Loucy (cell line): ENCODE measurements around the gene PHC1.

Experiments used
- H2AFZ ChIP-seq: fragments of 200-600 bp; sonication (generic); 2 replicates; pipeline ENCODE4 v1.6.0; 2016; ENCODE audit warnings: antibody characterized with exemption, mild to moderate bottlenecking, low read length, moderate library complexity
- H3F3A ChIP-seq: fragments of 200-600 bp; 2 replicates; pipeline ENCODE4 v1.6.0; 2016; ENCODE audit warnings: antibody characterized with exemption, low read depth, mild to moderate bottlenecking
- H3K27me3 ChIP-seq: fragments of 200-600 bp; sonication (generic); 2 replicates; pipeline ENCODE4 v1.6.1; 2014; ENCODE audit warnings: low read length, mild to moderate bottlenecking; ENCODE audit not compliant: insufficient read depth, poor library complexity, severe bottlenecking
- H3K36me3 ChIP-seq: fragments of 200-600 bp; sonication (generic); 2 replicates; pipeline ENCODE4 v1.6.1; 2016; ENCODE audit warnings: low read length; ENCODE audit not compliant: insufficient read depth
- H3K4me1 ChIP-seq: fragments of 200-600 bp; sonication (generic); 2 replicates; pipeline ENCODE4 v1.5.1; 2014; ENCODE audit warnings: low read length, mild to moderate bottlenecking; ENCODE audit not compliant: insufficient read depth, poor library complexity, severe bottlenecking
- H3K4me2 ChIP-seq: fragments of 200-600 bp; sonication (generic); 2 replicates; pipeline ENCODE4 v1.6.0; 2014; ENCODE audit warnings: antibody characterized with exemption, low read length, low read depth, mild to moderate bottlenecking; ENCODE audit not compliant: poor library complexity, severe bottlenecking
- H3K4me3 ChIP-seq: fragments of 200-600 bp; sonication (generic); 2 replicates; pipeline ENCODE4 v1.5.1; 2014; ENCODE audit warnings: low read length, mild to moderate bottlenecking, mixed read lengths; ENCODE audit not compliant: poor library complexity, severe bottlenecking
- H3K79me2 ChIP-seq: fragments of 200-600 bp; sonication (generic); 2 replicates; pipeline ENCODE4 v1.6.1; 2014; ENCODE audit warnings: low read length; ENCODE audit not compliant: insufficient read depth
- H3K9ac ChIP-seq: fragments of 200-600 bp; sonication (generic); 2 replicates; pipeline ENCODE4 v1.6.0; 2014; ENCODE audit warnings: mild to moderate bottlenecking, low read depth, low read length, moderate library complexity; ENCODE audit not compliant: poor library complexity, severe bottlenecking
- H3K9me2 ChIP-seq: fragments of 200-600 bp; sonication (generic); replicated peaks from 2 replicates; pipeline ENCODE4 v1.6.1; 2016; ENCODE audit warnings: low read depth, low read length, mixed read lengths
- H3K9me3 ChIP-seq: fragments of 200-600 bp; sonication (generic); 2 replicates; pipeline ENCODE4 v1.6.1; 2014; ENCODE audit warnings: mild to moderate bottlenecking, antibody characterized with exemption, low read length, low read depth; ENCODE audit not compliant: insufficient read depth
- H4K20me1 ChIP-seq: fragments of 200-600 bp; sonication (generic); 2 replicates; pipeline ENCODE4 v1.6.0; 2014; ENCODE audit warnings: antibody characterized with exemption, low read length, mild to moderate bottlenecking; ENCODE audit not compliant: insufficient read depth, poor library complexity, severe bottlenecking
- EZH2phosphoT487 ChIP-seq: fragments of 200-600 bp; IDR thresholded peaks from 2 replicates; pipeline ENCODE4 v1.6.1; 2018; ENCODE audit warnings: antibody characterized with exemption, mild to moderate bottlenecking, moderate library complexity, borderline replicate concordance
- TF ChIP-seq, protein P1 (sequence below): fragments of 200-600 bp; sonication (generic); conservative IDR thresholded peaks from 2 replicates; pipeline ENCODE4 v1.5.1; 2014; ENCODE audit warnings: mild to moderate bottlenecking, antibody characterized with exemption, low read length

The PHC1 gene

DNA sequence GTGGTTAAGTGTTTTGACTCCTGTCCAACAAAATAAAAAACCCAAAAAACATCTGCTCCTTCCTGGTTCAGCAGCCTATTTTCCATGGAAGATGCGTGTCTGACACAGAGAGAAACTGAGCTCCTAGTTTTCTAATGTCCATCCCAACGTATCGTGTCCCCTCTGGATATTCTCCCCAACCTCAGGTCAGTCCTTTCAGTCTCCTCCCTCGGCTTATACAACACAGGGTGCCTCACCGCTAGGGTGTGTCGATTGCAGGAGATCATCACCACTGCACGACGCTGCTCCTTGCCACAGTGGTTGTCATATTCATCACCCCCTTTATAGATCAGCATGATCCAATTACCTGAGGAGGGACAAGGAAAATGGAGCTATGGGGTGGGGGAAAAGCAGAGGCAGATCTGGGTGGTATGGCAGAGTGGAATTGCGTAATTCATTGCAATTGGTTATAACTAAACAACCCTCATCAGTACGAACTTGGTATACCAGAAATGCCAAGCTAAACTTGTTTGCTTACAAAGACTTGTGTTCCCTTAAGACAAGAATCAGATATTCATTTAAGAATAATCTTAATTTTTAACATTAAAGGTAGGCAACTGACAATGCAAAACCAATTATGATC, 29.4 kb downstream of the PHC1 start:
- peaks cover 47% of the 10 kb centered on the region for H3K79me2 ChIP-seq
- H3K4me1 ChIP-seq = peaks cover 26% of the 10 kb centered on the region
- H3K4me2 ChIP-seq = no peak overlapping the region
- H3K27me3 ChIP-seq = no peaks in the 10 kb centered on the region
- no peak overlapping the region for H3K9ac ChIP-seq
- H3K9me3 ChIP-seq = no peaks in the 10 kb centered on the region
- TF ChIP-seq EZH2phosphoT487 = no peak
- TF ChIP-seq, protein P1, sequence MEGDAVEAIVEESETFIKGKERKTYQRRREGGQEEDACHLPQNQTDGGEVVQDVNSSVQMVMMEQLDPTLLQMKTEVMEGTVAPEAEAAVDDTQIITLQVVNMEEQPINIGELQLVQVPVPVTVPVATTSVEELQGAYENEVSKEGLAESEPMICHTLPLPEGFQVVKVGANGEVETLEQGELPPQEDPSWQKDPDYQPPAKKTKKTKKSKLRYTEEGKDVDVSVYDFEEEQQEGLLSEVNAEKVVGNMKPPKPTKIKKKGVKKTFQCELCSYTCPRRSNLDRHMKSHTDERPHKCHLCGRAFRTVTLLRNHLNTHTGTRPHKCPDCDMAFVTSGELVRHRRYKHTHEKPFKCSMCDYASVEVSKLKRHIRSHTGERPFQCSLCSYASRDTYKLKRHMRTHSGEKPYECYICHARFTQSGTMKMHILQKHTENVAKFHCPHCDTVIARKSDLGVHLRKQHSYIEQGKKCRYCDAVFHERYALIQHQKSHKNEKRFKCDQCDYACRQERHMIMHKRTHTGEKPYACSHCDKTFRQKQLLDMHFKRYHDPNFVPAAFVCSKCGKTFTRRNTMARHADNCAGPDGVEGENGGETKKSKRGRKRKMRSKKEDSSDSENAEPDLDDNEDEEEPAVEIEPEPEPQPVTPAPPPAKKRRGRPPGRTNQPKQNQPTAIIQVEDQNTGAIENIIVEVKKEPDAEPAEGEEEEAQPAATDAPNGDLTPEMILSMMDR = no peak
- H4K20me1 ChIP-seq = peaks cover 39% of the 10 kb centered on the region
- H3K9me2 ChIP-seq = no peaks in the 10 kb centered on the region
- H3F3A ChIP-seq = no peaks in the 10 kb centered on the region
- no peak overlapping the region for H2AFZ ChIP-seq
- no peak overlapping the region for H3K4me3 ChIP-seq
- H3K36me3 ChIP-seq = peaks cover 57% of the 10 kb centered on the region; the same call in 1 of the 2 replicates

DNA sequence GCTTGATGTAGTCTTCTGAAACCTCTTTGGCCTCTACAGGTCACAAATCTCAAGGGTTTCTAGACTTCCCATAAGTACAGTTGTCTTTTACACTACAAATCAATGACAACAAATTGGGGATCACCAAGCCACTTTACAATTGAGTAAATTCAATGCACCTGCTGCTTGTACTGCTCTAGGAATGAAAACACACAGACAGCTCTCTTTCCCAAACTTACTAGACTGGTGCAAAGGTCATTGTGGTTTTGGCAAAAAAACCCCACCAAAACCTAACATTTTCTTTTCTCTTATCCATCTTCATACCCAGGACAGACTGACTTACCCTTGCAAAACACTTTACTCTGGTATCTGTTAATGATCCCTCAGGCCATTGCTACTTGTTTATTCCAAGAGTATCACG, 32.4 kb downstream of the PHC1 start:
- Histone ChIP-seq H3K27me3 (no peaks in the 10 kb centered on the region), H3K4me2 (peak overlapping the region; percentile 87), H3K9me2 (no peaks in the 10 kb centered on the region), H3F3A (no peaks in the 10 kb centered on the region), H3K36me3 (peaks cover 46% of the 10 kb centered on the region; the same call in 1 of the 2 replicates), H3K9ac (peak overlapping the region; percentile 95), H3K4me1 (peaks cover 31% of the 10 kb centered on the region), H4K20me1 (peaks cover 44% of the 10 kb centered on the region), H2AFZ (no peak overlapping the region), H3K4me3 (peak overlapping the region; percentile 95), H3K9me3 (no peaks in the 10 kb centered on the region), H3K79me2 (peaks cover 59% of the 10 kb centered on the region)
- TF ChIP-seq, protein P1 = no peak
- no peak for TF ChIP-seq EZH2phosphoT487

DNA sequence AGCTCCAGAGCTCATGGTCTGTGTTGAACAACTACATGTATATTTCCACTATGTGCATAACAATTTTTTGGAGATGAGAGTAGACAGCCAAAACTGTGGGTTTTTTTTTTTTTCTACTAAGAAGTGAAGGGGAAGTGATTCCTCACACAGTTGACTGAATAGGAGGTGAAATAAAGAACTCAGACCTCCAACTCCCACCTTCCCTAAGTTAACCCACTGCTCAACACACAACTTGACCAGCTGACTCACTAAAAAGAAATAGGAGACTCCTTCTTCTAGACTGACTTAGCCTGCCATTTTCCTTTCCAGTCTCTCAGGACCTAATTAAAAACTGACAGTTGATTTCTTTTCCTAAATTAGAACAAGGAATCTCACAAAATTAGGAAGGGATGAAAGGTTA, 33.4 kb downstream of the PHC1 start:
- Histone ChIP-seq H3K9me2 (no peaks in the 10 kb centered on the region), H3K4me2 (peak overlapping the region; percentile 87), H3K79me2 (peaks cover 59% of the 10 kb centered on the region), H3K9me3 (no peaks in the 10 kb centered on the region), H2AFZ (no peak overlapping the region), H3K27me3 (no peaks in the 10 kb centered on the region), H3K36me3 (peaks cover 36% of the 10 kb centered on the region; the same call in 1 of the 2 replicates), H3K4me3 (peak overlapping the region; percentile 95), H3K9ac (peak overlapping the region; percentile 95), H3F3A (no peaks in the 10 kb centered on the region), H3K4me1 (peaks cover 31% of the 10 kb centered on the region), H4K20me1 (peaks cover 41% of the 10 kb centered on the region)
- TF ChIP-seq, protein P1 = no peak
- TF ChIP-seq EZH2phosphoT487 = no peak
